Testis (tissue), 3 donors: ENCODE results near the gene CFAP410. TPM values are rescaled to one million over a fixed set of nuclear protein-coding genes. Genes with fewer than 3 reads are reported as not detected.
"Not testable (repeated sequence)": the region's sequence is repeated elsewhere in the genome, so short reads cannot be mapped to it uniquely, and the experiment has no call there.

ENCODE experiments used
- DNase-seq: peaks from one replicate; pipeline ENCODE4 v3.0.0-alpha.2; 2019
- H3K27ac ChIP-seq, 2 donors: fragments of 200-600 bp; sonication (generic); one replicate each; pipeline ENCODE4 v1.5.1; 2019
- H3K27me3 ChIP-seq: fragments of 200-600 bp; sonication (generic); one replicate; pipeline ENCODE4 v1.5.1; 2019
- H3K36me3 ChIP-seq: fragments of 200-600 bp; sonication (generic); one replicate; pipeline ENCODE4 v1.5.1; 2017; ENCODE audit warnings: low read depth; ENCODE audit errors: missing control alignments
- H3K4me1 ChIP-seq: fragments of 200-600 bp; sonication (generic); one replicate; pipeline ENCODE4 v1.5.1; 2019
- H3K4me3 ChIP-seq, 2 donors: fragments of 200-600 bp; sonication (generic); one replicate each; pipeline ENCODE4 v1.5.1; 2017 to 2019
- H3K9me3 ChIP-seq: fragments of 200-600 bp; sonication (generic); one replicate; pipeline ENCODE4 v1.5.1; 2017
- POLR2A ChIP-seq: fragments of 450-650 bp; IDR thresholded peaks from one replicate; pipeline ENCODE4 v1.6.1; 2017; ENCODE audit warnings: antibody characterized with exemption, mild to moderate bottlenecking, moderate library complexity
- WGBS, 2 donors: methylation state at CpG; one replicate each; pipeline ENCODE4 v1.1.5; 2018; 5-methylcytosine and 5-hydroxymethylcytosine counted together
- intact Hi-C: fragments of 100-400 bp; cut with DNase I; formaldehyde crosslinking; loops from one replicate; pipeline ENCODE4 v1.15.1; 2023; ENCODE audit warnings: low total_unique reads
- polyA plus RNA-seq: library from polyadenylated mRNA; stranded (reverse); fragments of 350-450 nt; fragmentation: Illumina TruSeq; extraction: RNeasy Lipid Tissue Mini Kit (QIAGEN cat#74804); gene quantifications from one replicate; pipeline ENCODE4 v1.2.3, GENCODE V29; 2014; ENCODE audit warnings: low read depth, low replicate concordance; ENCODE audit not compliant: insufficient read depth
- total RNA-seq, 2 donors: library from RNA; depleted of rRNA; stranded (reverse); fragments of >200 nt; gene quantifications; one replicate each; pipeline ENCODE4 v1.2.3, GENCODE V29; 2016
- TF ChIP-seq, protein P1 (sequence below), 3 experiments: fragments of 450-650 bp in 2 of 3; fragments of 200-600 bp in 1 of 3; sonication (generic) in 1 of 3; IDR thresholded peaks; one replicate each; pipeline ENCODE4 v1.5.1; 2016 to 2019; ENCODE audit warnings: antibody characterized with exemption in 3 of 3, mild to moderate bottlenecking in 2 of 3, moderate library complexity in 1 of 3

Gene CFAP410
- total and polyA plus RNA-seq, 3 donors from 2014 or later: 40.8 to 81.6 (median 71.7) TPM

DNA sequence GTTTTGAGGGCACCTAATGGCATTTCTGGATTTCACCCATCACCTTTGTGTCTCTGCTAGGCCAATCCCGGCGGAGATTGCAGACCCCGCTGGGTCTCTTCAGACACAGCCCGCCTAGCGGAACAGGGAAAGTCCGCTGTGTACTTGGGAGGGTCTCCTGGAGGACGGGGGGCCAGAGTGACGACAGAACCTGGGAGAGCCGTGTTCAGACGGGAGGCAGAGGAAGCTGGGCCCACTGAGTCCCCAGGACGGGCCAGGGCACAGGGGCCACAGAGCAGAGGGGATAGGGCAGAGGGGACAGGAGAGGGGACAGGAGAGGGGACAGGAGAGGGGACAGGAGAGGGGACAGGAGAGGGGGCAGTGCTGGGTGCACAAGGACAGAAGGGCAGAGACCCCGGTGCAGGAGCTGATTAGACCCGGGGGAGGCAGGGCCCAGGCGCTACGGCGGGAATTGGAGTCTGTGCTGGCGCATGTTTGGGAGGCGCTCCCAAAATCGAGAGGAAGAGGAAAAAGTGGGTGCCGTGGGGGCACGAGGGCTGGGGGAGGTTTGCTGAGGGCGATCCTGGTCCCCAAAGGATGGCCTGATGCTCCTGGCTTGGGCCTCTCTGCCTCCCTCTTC lies 26.9 kb upstream of the CFAP410 start:
- Histone ChIP-seq H3K27ac (no peak overlapping the region), H3K4me3 (no peak overlapping the region), H3K36me3 (no peaks in the 10 kb centered on the region), H3K27me3 (no peaks in the 10 kb centered on the region), H3K9me3 (no peaks in the 10 kb centered on the region), H3K4me1 (peaks cover 3% of the 10 kb centered on the region)
- WGBS, 2 donors: 88 to 90% methylated on average over 22 of the region's 22 CpGs
- intact Hi-C loops: no loop called here
- DNase-seq: no peak
- TF ChIP-seq POLR2A: no peak
- TF ChIP-seq, protein P1, sequence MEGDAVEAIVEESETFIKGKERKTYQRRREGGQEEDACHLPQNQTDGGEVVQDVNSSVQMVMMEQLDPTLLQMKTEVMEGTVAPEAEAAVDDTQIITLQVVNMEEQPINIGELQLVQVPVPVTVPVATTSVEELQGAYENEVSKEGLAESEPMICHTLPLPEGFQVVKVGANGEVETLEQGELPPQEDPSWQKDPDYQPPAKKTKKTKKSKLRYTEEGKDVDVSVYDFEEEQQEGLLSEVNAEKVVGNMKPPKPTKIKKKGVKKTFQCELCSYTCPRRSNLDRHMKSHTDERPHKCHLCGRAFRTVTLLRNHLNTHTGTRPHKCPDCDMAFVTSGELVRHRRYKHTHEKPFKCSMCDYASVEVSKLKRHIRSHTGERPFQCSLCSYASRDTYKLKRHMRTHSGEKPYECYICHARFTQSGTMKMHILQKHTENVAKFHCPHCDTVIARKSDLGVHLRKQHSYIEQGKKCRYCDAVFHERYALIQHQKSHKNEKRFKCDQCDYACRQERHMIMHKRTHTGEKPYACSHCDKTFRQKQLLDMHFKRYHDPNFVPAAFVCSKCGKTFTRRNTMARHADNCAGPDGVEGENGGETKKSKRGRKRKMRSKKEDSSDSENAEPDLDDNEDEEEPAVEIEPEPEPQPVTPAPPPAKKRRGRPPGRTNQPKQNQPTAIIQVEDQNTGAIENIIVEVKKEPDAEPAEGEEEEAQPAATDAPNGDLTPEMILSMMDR (IDR thresholded peaks at IDR 0.05): no peak

DNA sequence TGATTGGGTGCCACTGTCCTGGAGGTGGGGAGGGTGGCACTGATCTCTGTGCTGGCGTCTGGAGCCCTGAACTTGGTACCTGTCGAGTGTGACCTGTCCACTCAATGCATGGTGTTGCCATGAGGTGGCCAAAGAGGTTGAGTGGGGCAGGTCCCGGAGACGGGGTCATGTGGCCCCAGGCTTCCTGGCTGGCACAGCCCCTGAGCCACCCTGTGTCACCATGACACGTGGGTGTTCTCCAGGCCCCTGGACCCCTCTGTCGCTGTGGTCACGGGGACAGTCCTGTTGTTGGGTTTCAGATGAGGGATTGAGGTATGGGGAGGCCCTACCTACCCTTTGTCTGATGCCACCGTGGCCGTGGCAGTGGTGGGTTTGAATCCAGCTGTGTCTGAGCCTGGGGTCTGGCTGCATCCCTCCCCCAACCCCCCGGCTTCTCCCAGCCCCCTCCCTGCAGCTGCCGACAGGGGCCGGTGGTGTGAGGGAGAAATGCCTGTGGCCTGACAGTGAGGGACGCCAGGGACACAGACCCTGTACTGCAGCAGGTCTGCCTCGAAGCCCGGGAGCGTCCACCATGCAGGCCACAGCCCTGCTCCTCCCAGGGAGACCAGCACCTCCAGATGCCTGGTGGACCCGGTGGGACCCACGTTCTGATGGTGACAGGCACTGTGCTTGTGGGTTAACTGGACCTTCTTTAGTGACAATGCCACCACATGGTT lies 26.2 kb upstream of the CFAP410 start:
- TF ChIP-seq, protein P1 (IDR thresholded peaks at IDR 0.05): no peak
- TF ChIP-seq POLR2A: no peak
- intact Hi-C loops: no loop called here
- no peak overlapping the region for H3K4me3 ChIP-seq
- no peak for DNase-seq
- no peaks in the 10 kb centered on the region for H3K36me3 ChIP-seq
- H3K9me3 ChIP-seq: no peaks in the 10 kb centered on the region
- H3K4me1 ChIP-seq: peaks cover 3% of the 10 kb centered on the region
- WGBS, 2 donors: 90 to 93% methylated on average over 4 to 18 of the region's 18 CpGs
- H3K27ac ChIP-seq: no peak overlapping the region
- no peaks in the 10 kb centered on the region for H3K27me3 ChIP-seq

DNA sequence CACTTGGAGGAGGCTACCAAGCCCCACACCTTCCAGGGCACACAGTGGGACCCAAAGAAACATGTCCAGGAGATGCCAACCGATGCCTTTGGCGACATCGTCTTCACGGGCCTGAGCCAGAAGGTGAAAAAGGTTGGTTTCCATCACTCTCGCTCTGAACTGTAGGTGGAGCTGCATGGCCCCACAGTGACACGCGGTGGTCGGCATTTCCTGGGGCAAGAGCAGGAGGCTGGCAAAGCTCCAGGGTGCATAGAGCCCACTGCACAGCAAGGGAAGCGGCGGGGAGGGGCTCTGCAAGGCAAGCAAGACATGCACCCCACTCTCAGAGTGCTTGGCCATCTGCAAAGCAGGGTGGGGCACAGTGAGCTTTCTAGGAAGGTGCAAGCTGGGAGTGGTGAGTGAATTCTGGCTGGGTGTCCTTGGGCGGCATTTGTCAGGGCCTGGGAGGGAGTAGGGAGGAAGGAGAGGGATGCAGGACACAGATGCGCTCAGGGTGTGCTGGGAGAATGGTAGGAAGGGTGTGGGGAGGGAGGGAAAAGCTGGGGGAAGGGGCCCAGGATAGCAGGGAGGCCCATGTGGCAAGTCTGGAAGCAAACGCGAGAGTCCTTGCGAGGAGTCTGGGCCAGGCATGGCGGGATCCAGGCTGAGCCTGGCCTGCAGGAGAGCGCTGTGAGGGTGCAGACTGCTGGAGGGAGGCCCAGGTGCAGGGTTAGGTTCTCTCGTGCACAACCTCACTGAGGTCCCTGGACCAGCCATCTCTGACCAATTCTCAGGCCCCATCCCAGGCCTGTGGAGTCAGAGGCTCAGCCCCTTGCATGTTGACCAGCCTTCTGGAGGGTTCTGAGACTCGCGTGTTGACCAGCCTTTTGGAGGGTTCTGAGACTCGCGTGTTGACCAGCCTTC lies 25.2 kb upstream of the CFAP410 start:
- TF ChIP-seq, protein P1 (IDR thresholded peaks at IDR 0.05): no peak
- no peak for TF ChIP-seq POLR2A
- Histone ChIP-seq H3K9me3 (no peaks in the 10 kb centered on the region), H3K36me3 (no peaks in the 10 kb centered on the region), H3K4me3 (no peak overlapping the region), H3K27ac (no peak overlapping the region), H3K27me3 (no peaks in the 10 kb centered on the region), H3K4me1 (no peaks in the 10 kb centered on the region)
- 83 to 85% methylated on average over 13 to 22 of the region's 22 CpGs for WGBS, 2 donors
- DNase-seq: no peak
- intact Hi-C loops: no loop called here

DNA sequence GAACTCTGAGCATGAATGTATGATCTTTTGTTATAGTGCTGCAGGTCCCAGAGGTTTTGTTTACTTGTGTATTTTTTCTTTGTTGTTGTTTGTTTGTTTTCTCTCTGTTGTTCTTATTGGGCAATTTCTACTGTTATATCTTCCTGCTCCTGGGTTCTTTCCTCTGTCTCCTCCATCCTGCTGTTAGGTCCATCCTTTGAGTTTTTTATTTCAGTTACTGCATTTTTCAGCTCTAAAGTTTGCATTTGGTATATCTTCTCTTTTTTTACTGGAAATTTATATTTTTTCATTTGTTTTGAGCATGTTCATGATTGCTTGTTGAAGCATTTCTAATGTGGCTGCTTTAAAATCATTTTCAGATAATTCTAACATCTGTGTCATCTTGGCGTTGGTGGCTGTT lies 24.1 kb upstream of the CFAP410 start:
- H3K4me1 ChIP-seq: no peaks in the 10 kb centered on the region
- DNase-seq: no peak
- no peak overlapping the region for H3K4me3 ChIP-seq
- whole genome bisulfite sequencing, 2 donors: 94 to 96% methylated on average over 1 of the region's 1 CpG
- H3K27ac ChIP-seq: no peak overlapping the region
- H3K36me3 ChIP-seq: no peaks in the 10 kb centered on the region
- TF ChIP-seq POLR2A: no peak
- TF ChIP-seq, protein P1 (IDR thresholded peaks at IDR 0.05): no peak
- H3K27me3 ChIP-seq: no peaks in the 10 kb centered on the region
- intact Hi-C loops: no loop called here
- no peaks in the 10 kb centered on the region for H3K9me3 ChIP-seq

DNA sequence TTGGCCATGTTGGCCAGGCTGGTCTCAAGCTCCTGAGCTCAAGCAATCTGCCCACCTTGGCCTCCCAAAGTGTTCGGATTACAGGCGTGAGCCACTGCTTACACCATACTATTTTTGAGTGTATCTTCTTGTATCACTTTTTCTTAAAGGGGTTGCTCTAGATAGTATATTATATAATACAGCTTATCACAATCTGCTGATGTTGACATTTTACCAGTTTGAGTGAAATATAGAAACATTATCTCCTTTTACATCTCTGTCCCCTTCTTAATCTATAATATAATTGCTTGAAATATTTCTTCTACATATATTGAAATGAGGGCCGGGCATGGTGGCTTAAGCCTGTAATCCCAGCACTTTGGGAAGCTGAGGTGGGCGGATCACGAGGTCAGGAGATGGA lies 22.7 kb upstream of the CFAP410 start:
- intact Hi-C loops, H3K4me1 ChIP-seq, H3K27ac ChIP-seq, H3K36me3 ChIP-seq, H3K4me3 ChIP-seq, H3K27me3 ChIP-seq, DNase-seq, H3K9me3 ChIP-seq: not testable (repeated sequence)
- 88 to 93% methylated on average over 5 of the region's 5 CpGs for WGBS, 2 donors
